OCI-LY1 (cell line): ENCODE data around the gene HDAC10.

Source experiments
- H2AFZ ChIP-seq: fragments of 200-600 bp; sonication (generic), shearing (Covaris generic); 2 replicates; pipeline ENCODE4 v1.6.0; 2014; ENCODE audit warnings: antibody characterized with exemption, mild to moderate bottlenecking, low read length
- H3F3A ChIP-seq: fragments of 200-600 bp; sonication (generic), shearing (Covaris generic); 2 replicates; pipeline ENCODE4 v1.6.0; 2014; ENCODE audit warnings: mild to moderate bottlenecking, antibody characterized with exemption, low read length, moderate library complexity; ENCODE audit not compliant: insufficient read depth
- H3K27ac ChIP-seq: fragments of 200-600 bp; sonication (generic); 2 replicates; pipeline ENCODE4 v1.5.1; 2014; ENCODE audit warnings: low read length, mixed run types, mild to moderate bottlenecking, low read depth; ENCODE audit not compliant: poor library complexity, severe bottlenecking
- H3K27me3 ChIP-seq: fragments of 200-600 bp; sonication (generic); 2 replicates; pipeline ENCODE4 v1.6.0; 2014; ENCODE audit warnings: antibody characterized with exemption, mild to moderate bottlenecking, low read length, moderate library complexity; ENCODE audit not compliant: insufficient read depth
- H3K36me3 ChIP-seq: fragments of 200-600 bp; sonication (generic); 2 replicates; pipeline ENCODE4 v1.6.1; 2014; ENCODE audit warnings: mild to moderate bottlenecking, antibody characterized with exemption, low read length, moderate library complexity, mixed read lengths; ENCODE audit not compliant: insufficient read depth
- H3K4me1 ChIP-seq: fragments of 200-600 bp; sonication (generic); 2 replicates; pipeline ENCODE4 v1.5.1; 2014; ENCODE audit warnings: mild to moderate bottlenecking, low read length, moderate library complexity; ENCODE audit not compliant: insufficient read depth, severe bottlenecking
- H3K4me2 ChIP-seq: fragments of 200-600 bp; sonication (generic), shearing (Covaris generic); 2 replicates; pipeline ENCODE4 v1.6.1; 2014; ENCODE audit warnings: low read length
- H3K4me3 ChIP-seq: fragments of 200-600 bp; sonication (generic); 2 replicates; pipeline ENCODE4 v1.5.1; 2014; ENCODE audit warnings: low read length, low read depth, mild to moderate bottlenecking, mixed read lengths; ENCODE audit not compliant: poor library complexity, severe bottlenecking
- H3K79me2 ChIP-seq: fragments of 200-600 bp; shearing (Covaris generic); 2 replicates; pipeline ENCODE4 v1.6.1; 2016; ENCODE audit warnings: mixed run types, low read length, mixed read lengths; ENCODE audit not compliant: insufficient read depth
- H3K9ac ChIP-seq: fragments of 200-600 bp; sonication (generic), shearing (Covaris generic); 2 replicates; pipeline ENCODE4 v1.6.1; 2014; ENCODE audit warnings: mild to moderate bottlenecking, low read length, mixed read lengths
- H3K9me2 ChIP-seq: fragments of 200-600 bp; sonication (generic), shearing (Covaris generic); 2 replicates; pipeline ENCODE4 v1.6.1; 2014; ENCODE audit warnings: low read depth, mild to moderate bottlenecking, low read length, mixed read lengths
- H3K9me3 ChIP-seq: fragments of 200-600 bp; shearing (Covaris generic); 2 replicates; pipeline ENCODE4 v1.6.1; 2014; ENCODE audit warnings: low read length, mixed read lengths
- H4K20me1 ChIP-seq: fragments of 200-600 bp; sonication (generic), shearing (Covaris generic); 2 replicates; pipeline ENCODE4 v1.6.0; 2016; ENCODE audit warnings: mild to moderate bottlenecking, low read length; ENCODE audit not compliant: insufficient read depth
- CTCF ChIP-seq: fragments of 200-600 bp; sonication (generic), shearing (Covaris generic); IDR thresholded peaks from 2 replicates; pipeline ENCODE4 v1.5.1; 2017; ENCODE audit warnings: mild to moderate bottlenecking, antibody characterized with exemption, low read length, moderate library complexity, mixed read lengths
- EZH2 ChIP-seq: fragments of 200-600 bp; sonication (generic), shearing (Covaris generic); IDR thresholded peaks from 2 replicates; pipeline ENCODE4 v1.8.0; 2017; ENCODE audit warnings: borderline replicate concordance, mixed run types, mild to moderate bottlenecking, antibody characterized with exemption, low read length, moderate library complexity, mixed read lengths

Gene HDAC10

GRCh38 chr22:50258361-50259292, 7.6 kb upstream of the HDAC10 start:
- Histone ChIP-seq H4K20me1 (no peaks in the 10 kb centered on the region), H3K9ac (no peak overlapping the region), H3K27me3 (no peaks in the 10 kb centered on the region), H3K79me2 (peaks cover 4% of the 10 kb centered on the region; the same call in 1 of the 2 replicates), H3K36me3 (peaks cover 47% of the 10 kb centered on the region), H3K9me3 (no peaks in the 10 kb centered on the region), H3K27ac (no peak overlapping the region), H3F3A (no peaks in the 10 kb centered on the region), H3K4me2 (no peak overlapping the region; the same call in 1 of the 2 replicates), H3K4me3 (no peak overlapping the region), H3K4me1 (peaks cover 24% of the 10 kb centered on the region), H3K9me2 (no peaks in the 10 kb centered on the region), H2AFZ (no peak overlapping the region)
- TF ChIP-seq CTCF (no peak), EZH2 (no peak)

- Histone ChIP-seq H3K27ac (no peak overlapping the region), H3K4me1 (peaks cover 21% of the 10 kb centered on the region)
These were observed 6.6 kb upstream of the HDAC10 start for GRCh38 chr22:50257451-50258360.

More at GRCh38 chr22:50257451-50258360, 6.6 kb upstream of the HDAC10 start:
- Histone ChIP-seq H3K4me2 (no peak overlapping the region), H3K36me3 (peaks cover 53% of the 10 kb centered on the region), H3K9me2 (no peaks in the 10 kb centered on the region), H3F3A (0 out of 2 replicates have a peak, but pooled peaks cover 4% of the 10 kb centered on the region), H3K9me3 (no peaks in the 10 kb centered on the region), H3K4me3 (no peak overlapping the region), H3K79me2 (peaks cover 4% of the 10 kb centered on the region; the same call in 1 of the 2 replicates), H2AFZ (no peak overlapping the region), H4K20me1 (no peaks in the 10 kb centered on the region), H3K9ac (no peak overlapping the region), H3K27me3 (no peaks in the 10 kb centered on the region)
- TF ChIP-seq EZH2, result no peak
- TF ChIP-seq CTCF, result no peak
